ENCODE data around the gene TM4SF4.

- TF ChIP-seq ZFP30 (CRISPR knock-in tag; IDR thresholded peaks at IDR 0.05): no peak
- no peak for TF ChIP-seq TCF4 (CRISPR knock-in tag; IDR thresholded peaks at IDR 0.05; ENCODE audit: borderline replicate concordance)
- TF ChIP-seq GLIS3 (CRISPR knock-in tag; IDR thresholded peaks at IDR 0.05): no peak
- TF ChIP-seq CSDC2 (CRISPR knock-in tag; IDR thresholded peaks at IDR 0.05): no peak
- no peak for TF ChIP-seq PATZ1 (CRISPR knock-in tag; IDR thresholded peaks at IDR 0.05; ENCODE audit: borderline replicate concordance)
- no peak for TF ChIP-seq PPARA (CRISPR knock-in tag; IDR thresholded peaks at IDR 0.05; ENCODE audit: borderline replicate concordance)
- no peak for TF ChIP-seq ZNF70 (CRISPR knock-in tag; IDR thresholded peaks at IDR 0.05)
- no peak for TF ChIP-seq ISL1 (CRISPR knock-in tag; IDR thresholded peaks at IDR 0.05)
- TF ChIP-seq OSR1 (CRISPR knock-in tag; IDR thresholded peaks at IDR 0.05): no peak
- no peak for TF ChIP-seq ZFP3 (CRISPR knock-in tag; IDR thresholded peaks at IDR 0.05)
- no peak for TF ChIP-seq ARNTL (CRISPR knock-in tag; IDR thresholded peaks at IDR 0.05; ENCODE audit: borderline replicate concordance, low read depth)
- no peak for TF ChIP-seq CREB5 (CRISPR knock-in tag; IDR thresholded peaks at IDR 0.05; ENCODE audit: low read depth)
Measured at GRCh38 chr3:149506540-149506939, 32.0 kb downstream of the TM4SF4 start.
